H9 (cell line): Measurements from ENCODE around the gene C10orf71. TPM values are rescaled to one million over a fixed set of nuclear protein-coding genes. Genes with fewer than 3 reads are reported as not detected.

Source experiments
- DNase-seq: peaks from one replicate; pipeline ENCODE4 v3.0.0-alpha.2; 2017
- H2AFZ ChIP-seq: one replicate; pipeline ENCODE4 v1.6.1; 2013; ENCODE audit warnings: mild to moderate bottlenecking, low read length, control low read depth, moderate library complexity
- H2AK5ac ChIP-seq: 2 replicates; pipeline ENCODE4 v1.6.1; 2013; ENCODE audit warnings: low read length, control low read depth, mixed read lengths; ENCODE audit not compliant: insufficient read length
- H2BK120ac ChIP-seq: one replicate; pipeline ENCODE4 v1.6.1; 2013; ENCODE audit warnings: low read depth, mild to moderate bottlenecking, low read length, control low read depth, inconsistent platforms; ENCODE audit not compliant: poor library complexity, severe bottlenecking
- H2BK12ac ChIP-seq: 2 replicates; pipeline ENCODE4 v1.6.1; 2013; ENCODE audit warnings: low read length, control low read depth, mixed read lengths, low read depth; ENCODE audit not compliant: insufficient read length
- H2BK15ac ChIP-seq: 2 replicates; pipeline ENCODE4 v1.6.1; 2013; ENCODE audit warnings: low read depth, low read length, control low read depth
- H2BK20ac ChIP-seq: one replicate; pipeline ENCODE4 v1.6.1; 2013; ENCODE audit warnings: low read depth, mild to moderate bottlenecking, low read length, control low read depth, inconsistent platforms; ENCODE audit not compliant: poor library complexity, severe bottlenecking
- H2BK5ac ChIP-seq: 2 replicates; pipeline ENCODE4 v1.6.1; 2013; ENCODE audit warnings: low read length, control low read depth, mixed read lengths; ENCODE audit not compliant: insufficient read length
- H3K14ac ChIP-seq: 2 replicates; pipeline ENCODE4 v1.6.1; 2013; ENCODE audit warnings: low read length, control low read depth; ENCODE audit not compliant: insufficient read depth
- H3K18ac ChIP-seq: 2 replicates; pipeline ENCODE4 v1.6.1; 2013; ENCODE audit warnings: low read depth, mild to moderate bottlenecking, mixed read lengths, low read length, control low read depth; ENCODE audit not compliant: insufficient read length
- H3K23ac ChIP-seq: 2 replicates; pipeline ENCODE4 v1.6.1; 2013; ENCODE audit warnings: low read length, control low read depth, mixed read lengths, low read depth; ENCODE audit not compliant: insufficient read length
- H3K23me2 ChIP-seq: 2 replicates; pipeline ENCODE4 v1.6.1; 2013; ENCODE audit warnings: low read depth, mild to moderate bottlenecking, mixed read lengths, low read length, control low read depth; ENCODE audit not compliant: insufficient read length, poor library complexity, severe bottlenecking
- H3K27ac ChIP-seq: 2 replicates; pipeline ENCODE4 v1.5.1; 2013; ENCODE audit warnings: low read length, control low read depth, mixed read lengths, low read depth; ENCODE audit not compliant: insufficient read length
- H3K27me3 ChIP-seq: 2 replicates; pipeline ENCODE4 v1.6.1; 2013; ENCODE audit warnings: low read length, control low read depth, inconsistent platforms; ENCODE audit not compliant: insufficient read depth
- H3K4ac ChIP-seq: 2 replicates; pipeline ENCODE4 v1.6.1; 2013; ENCODE audit warnings: low read depth, mild to moderate bottlenecking, control low read depth, inconsistent platforms, low read length, moderate library complexity
- H3K4me1 ChIP-seq: 2 replicates; pipeline ENCODE4 v1.6.1; 2013; ENCODE audit warnings: low read length, control low read depth, inconsistent platforms; ENCODE audit not compliant: insufficient read depth
- H3K4me2 ChIP-seq: 2 replicates; pipeline ENCODE4 v1.6.1; 2013; ENCODE audit warnings: low read length, control low read depth, mixed read lengths; ENCODE audit not compliant: insufficient read length, insufficient read depth
- H3K56ac ChIP-seq: 2 replicates; pipeline ENCODE4 v1.6.1; 2013; ENCODE audit warnings: low read depth, mild to moderate bottlenecking, mixed read lengths, low read length, control low read depth; ENCODE audit not compliant: insufficient read length
- H3K79me1 ChIP-seq: 2 replicates; pipeline ENCODE4 v1.6.1; 2013; ENCODE audit warnings: low read depth, mild to moderate bottlenecking, moderate library complexity, low read length, control low read depth, inconsistent platforms; ENCODE audit not compliant: insufficient read depth, poor library complexity, severe bottlenecking
- H3K79me2 ChIP-seq: 2 replicates; pipeline ENCODE4 v1.6.1; 2013; ENCODE audit warnings: low read length, control low read depth, inconsistent platforms; ENCODE audit not compliant: insufficient read depth
- H3K9ac ChIP-seq: 2 replicates; pipeline ENCODE4 v1.6.1; 2013; ENCODE audit warnings: low read length, control low read depth, mixed read lengths; ENCODE audit not compliant: insufficient read length; ENCODE audit errors: extremely low read depth
- H3K9me3 ChIP-seq: one replicate; pipeline ENCODE4 v1.6.1; 2013; ENCODE audit warnings: low read depth, low read length, inconsistent platforms; ENCODE audit not compliant: control insufficient read depth
- H3T11ph ChIP-seq: one replicate; pipeline ENCODE4 v1.6.1; 2013; ENCODE audit warnings: mild to moderate bottlenecking, low read length, control low read depth, inconsistent platforms
- H4K20me1 ChIP-seq: one replicate; pipeline ENCODE4 v1.6.1; 2013; ENCODE audit not compliant: control insufficient read depth, insufficient read length, insufficient read depth
- H4K5ac ChIP-seq: 2 replicates; pipeline ENCODE4 v1.6.1; 2013; ENCODE audit warnings: low read depth, mild to moderate bottlenecking, mixed read lengths, low read length, control low read depth; ENCODE audit not compliant: insufficient read length
- H4K8ac ChIP-seq: replicated peaks from 2 replicates; pipeline ENCODE4 v1.6.1; 2013; ENCODE audit warnings: low read length, control low read depth, mixed read lengths, low read depth; ENCODE audit not compliant: insufficient read length
- H4K91ac ChIP-seq: 2 replicates; pipeline ENCODE4 v1.6.1; 2013; ENCODE audit warnings: low read depth, mild to moderate bottlenecking, moderate library complexity, mixed read lengths, low read length, control low read depth; ENCODE audit not compliant: insufficient read length
- H3K27ac Mint-ChIP-seq, 3 experiments: 2 replicates in 2 of 3; 3 replicates in 1 of 3; pipeline ENCODE4 v1.8.0; 2020 to 2021; ENCODE audit warnings: mixed read lengths in 3 of 3, mild to moderate bottlenecking in 1 of 3, moderate library complexity in 1 of 3
- H3K27me3 Mint-ChIP-seq: 2 replicates; pipeline ENCODE4 v1.8.0; 2021; ENCODE audit warnings: low read depth, mild to moderate bottlenecking, moderate library complexity, mixed read lengths
- H3K36me3 Mint-ChIP-seq, 3 experiments: 2 replicates in 2 of 3; 3 replicates in 1 of 3; pipeline ENCODE4 v1.8.0; 2020 to 2021; ENCODE audit warnings: low read depth in 3 of 3, mixed read lengths in 3 of 3; ENCODE audit not compliant: insufficient read depth in 1 of 3
- H3K4me1 Mint-ChIP-seq, 2 experiments: 2 replicates each; pipeline ENCODE4 v1.8.0; 2020; ENCODE audit warnings: mixed read lengths in 2 of 2
- H3K4me3 Mint-ChIP-seq, 2 experiments: 2 replicates in 1 of 2; 3 replicates in 1 of 2; pipeline ENCODE4 v1.8.0; 2020 to 2021; ENCODE audit warnings: mild to moderate bottlenecking in 2 of 2, mixed read lengths in 2 of 2, moderate library complexity in 1 of 2
- H3K9me3 Mint-ChIP-seq, 2 experiments: 2 replicates in 1 of 2; 3 replicates in 1 of 2; pipeline ENCODE4 v1.8.0; 2020; ENCODE audit warnings: mild to moderate bottlenecking in 2 of 2, mixed read lengths in 2 of 2, moderate library complexity in 1 of 2
- CTCF ChIP-seq: fragments of 200-600 bp; sonication (generic); conservative IDR thresholded peaks from 3 replicates; pipeline ENCODE4 v1.8.0; 2021; ENCODE audit warnings: antibody characterized with exemption, mild to moderate bottlenecking
- WGBS: extraction: QIAGEN DNeasy Blood & Tissue Kit; methylation state at CpG from one replicate; pipeline ENCODE4 v1.1.7; 2013; ENCODE audit warnings: missing lambda C conversion rate, low lambda C conversion rate, mixed read lengths; ENCODE audit not compliant: insufficient read length; ENCODE audit errors: extremely low coverage; 5-methylcytosine and 5-hydroxymethylcytosine counted together
- total RNA-seq: library from RNA; stranded (reverse); gene quantifications from 2 replicates; pipeline ENCODE4 v1.2.1, GENCODE V29; 2021

Gene C10orf71
- total RNA-seq, 1 experiment from 2014 or later, result not detected

GRCh38 chr10:49327036-49327813 is 28.3 kb downstream of the C10orf71 start:
- no peak for DNase-seq
- Histone ChIP-seq H3K27me3 (no peaks in the 10 kb centered on the region), H4K20me1 (no peaks in the 10 kb centered on the region), H3K23ac (no peak overlapping the region), H2AK5ac (no peak overlapping the region), H2BK5ac (no peak overlapping the region), H2BK20ac (no peak overlapping the region), H3K23me2 (no peaks in the 10 kb centered on the region), H4K91ac (no peak overlapping the region), H3K9ac (no peak overlapping the region), H3K27ac (no peak overlapping the region), H3K79me2 (no peaks in the 10 kb centered on the region), H3K14ac (no peak overlapping the region), H3K9me3 (no peaks in the 10 kb centered on the region), H3K4me1 (no peaks in the 10 kb centered on the region), H4K5ac (no peak overlapping the region), H3K4me2 (no peak overlapping the region), H2BK12ac (no peak overlapping the region), H3T11ph (no peak overlapping the region), H3K56ac (no peak overlapping the region), H3K18ac (no peak overlapping the region), H3K4ac (no peak overlapping the region), H2BK15ac (no peak overlapping the region), H2BK120ac (no peak overlapping the region), H2AFZ (no peak overlapping the region), H3K79me1 (no peaks in the 10 kb centered on the region), H4K8ac (no peak overlapping the region)
- Mint-ChIP-seq H3K36me3 (no peaks in the 10 kb centered on the region), H3K27ac (peak overlapping the region in 1 of 3 experiments; percentile 78; a peak in 2 of 7 replicates), H3K9me3 (no peaks in the 10 kb centered on the region; a peak in 1 of 5 replicates), H3K27me3 (peaks cover 12% of the 10 kb centered on the region), H3K4me1 (peaks cover 4 to 6% of the 10 kb centered on the region in 2 experiments), H3K4me3 (no peak overlapping the region)
- TF ChIP-seq CTCF, result no peak
- WGBS, result no CpG with 5 or more reads among the region's 8 CpGs
